HEK293 (cell line): ENCODE data around the gene TXNDC11.

ENCODE experiments used
- CTCF ChIA-PET: fragments of 350-600 bp; formaldehyde crosslinking; extraction: SDS; loops from one replicate; lab custom pipeline; 2021; ENCODE audit warnings: antibody characterized with exemption; lab: Yijun Ruan, JAX
- POLR2A ChIA-PET: fragments of 300-600 bp; formaldehyde crosslinking; extraction: SDS; loops from one replicate; lab custom pipeline; 2020; ENCODE audit warnings: antibody characterized with exemption, inconsistent platforms; lab: Yijun Ruan, JAX
- H3K27ac ChIP-seq: fragments of 200-500 bp; sonication (Bioruptor generic); 2 replicates; pipeline ENCODE4 v1.5.1; 2014; ENCODE audit warnings: low read depth, low read length, control low read depth, inconsistent platforms; ENCODE audit errors: extremely low read depth
- H3K36me3 ChIP-seq, 2 experiments: fragments of 200-500 bp in 1 of 2; sonication (Bioruptor generic) in 1 of 2; 1 replicate in 1 of 2; 2 replicates in 1 of 2; pipeline ENCODE4 v1.5.1; 2014 to 2017; ENCODE audit warnings: inconsistent platforms in 2 of 2, low read length in 2 of 2; ENCODE audit not compliant: control insufficient read depth in 2 of 2, insufficient read depth in 1 of 2
- H3K4me1 ChIP-seq: fragments of 200-500 bp; sonication (Bioruptor generic); 2 replicates; pipeline ENCODE4 v1.5.1; 2014; ENCODE audit warnings: mild to moderate bottlenecking, low read length, inconsistent platforms; ENCODE audit not compliant: control insufficient read depth, insufficient read depth
- H3K4me3 ChIP-seq: 2 replicates; pipeline ENCODE4 v1.5.1; 2011; ENCODE audit warnings: low read depth, mild to moderate bottlenecking, control low read depth, low read length, moderate library complexity
- H3K9me3 ChIP-seq: fragments of 200-500 bp; sonication (Bioruptor generic); 2 replicates; pipeline ENCODE4 v1.5.1; 2014; ENCODE audit warnings: low read depth, low read length, inconsistent platforms; ENCODE audit not compliant: control insufficient read depth, insufficient read depth
- EGR2 ChIP-seq: fragments of 450-650 bp; formaldehyde crosslinking; IDR thresholded peaks from 2 replicates; pipeline ENCODE4 v1.5.1; 2016; ENCODE audit warnings: low read depth, missing biosample characterization, missing genetic modification characterization
- GLI4 ChIP-seq: fragments of 450-650 bp; formaldehyde crosslinking; IDR thresholded peaks from 2 replicates; pipeline ENCODE4 v1.5.1; 2016; ENCODE audit warnings: missing biosample characterization, missing genetic modification characterization
- KLF1 ChIP-seq: fragments of 450-650 bp; formaldehyde crosslinking; IDR thresholded peaks from 2 replicates; pipeline ENCODE4 v1.5.1; 2016; ENCODE audit warnings: missing biosample characterization, missing genetic modification characterization
- MEIS1 ChIP-seq: sonication (generic); formaldehyde crosslinking; IDR thresholded peaks from 2 replicates; pipeline ENCODE4 v1.8.1; 2022; ENCODE audit warnings: missing genetic modification reagents, mild to moderate bottlenecking, borderline replicate concordance
- MYNN ChIP-seq: fragments of 450-650 bp; formaldehyde crosslinking; IDR thresholded peaks from 2 replicates; pipeline ENCODE4 v1.5.1; 2016; ENCODE audit warnings: missing biosample characterization, missing genetic modification characterization, borderline replicate concordance
- MZF1 ChIP-seq: fragments of 450-650 bp; formaldehyde crosslinking; IDR thresholded peaks from 2 replicates; pipeline ENCODE4 v1.5.1; 2017; ENCODE audit warnings: missing biosample characterization, missing genetic modification characterization, borderline replicate concordance
- PRDM1 ChIP-seq: fragments of 450-650 bp; formaldehyde crosslinking; IDR thresholded peaks from 2 replicates; pipeline ENCODE4; 2016; ENCODE audit warnings: missing biosample characterization, missing genetic modification characterization
- SP7 ChIP-seq: fragments of 450-650 bp; formaldehyde crosslinking; IDR thresholded peaks from 2 replicates; pipeline ENCODE4 v1.5.1; 2016; ENCODE audit warnings: missing biosample characterization, missing genetic modification characterization
- YY2 ChIP-seq: fragments of 450-650 bp; formaldehyde crosslinking; IDR thresholded peaks from 2 replicates; pipeline ENCODE4 v1.5.1; 2016; ENCODE audit warnings: missing biosample characterization, missing genetic modification characterization
- ZIC2 ChIP-seq: fragments of 450-650 bp; formaldehyde crosslinking; IDR thresholded peaks from 2 replicates; pipeline ENCODE4 v1.5.1; 2016; ENCODE audit warnings: missing biosample characterization, missing genetic modification characterization
- ZNF121 ChIP-seq: fragments of 450-650 bp; formaldehyde crosslinking; IDR thresholded peaks from 2 replicates; pipeline ENCODE4 v1.5.1; 2016; ENCODE audit warnings: missing biosample characterization, missing genetic modification characterization
- ZNF138 ChIP-seq: fragments of 450-650 bp; formaldehyde crosslinking; IDR thresholded peaks from 2 replicates; pipeline ENCODE4 v1.5.1; 2016; ENCODE audit warnings: missing biosample characterization, missing genetic modification characterization, borderline replicate concordance
- ZNF157 ChIP-seq: fragments of 450-650 bp; formaldehyde crosslinking; IDR thresholded peaks from 2 replicates; pipeline ENCODE4 v1.5.1; 2016; ENCODE audit warnings: missing biosample characterization, missing genetic modification characterization
- ZNF175 ChIP-seq: fragments of 450-650 bp; formaldehyde crosslinking; IDR thresholded peaks from 2 replicates; pipeline ENCODE4 v1.5.1; 2016; ENCODE audit warnings: missing biosample characterization, missing genetic modification characterization
- ZNF211 ChIP-seq: fragments of 450-650 bp; formaldehyde crosslinking; IDR thresholded peaks from 2 replicates; pipeline ENCODE4 v1.5.1; 2016; ENCODE audit warnings: low read depth, missing biosample characterization, missing genetic modification characterization
- ZNF214 ChIP-seq: fragments of 450-650 bp; formaldehyde crosslinking; IDR thresholded peaks from 2 replicates; pipeline ENCODE4 v1.5.1; 2017; ENCODE audit warnings: missing biosample characterization, mild to moderate bottlenecking, missing genetic modification characterization, borderline replicate concordance
- ZNF426 ChIP-seq: fragments of 450-650 bp; formaldehyde crosslinking; IDR thresholded peaks from 2 replicates; pipeline ENCODE4 v1.5.1; 2017; ENCODE audit warnings: missing biosample characterization, missing genetic modification characterization, mild to moderate bottlenecking, inconsistent platforms, moderate library complexity
- ZNF530 ChIP-seq: fragments of 450-650 bp; formaldehyde crosslinking; IDR thresholded peaks from 2 replicates; pipeline ENCODE4 v1.5.1; 2016; ENCODE audit warnings: low read depth, missing biosample characterization, missing genetic modification characterization
- ZNF654 ChIP-seq: fragments of 450-650 bp; formaldehyde crosslinking; IDR thresholded peaks from 2 replicates; pipeline ENCODE4 v1.5.1; 2016; ENCODE audit warnings: low read depth, missing biosample characterization, missing genetic modification characterization
- ZNF660 ChIP-seq: fragments of 450-650 bp; IDR thresholded peaks from 2 replicates; pipeline ENCODE4 v1.5.1; 2018; ENCODE audit warnings: missing biosample characterization, mild to moderate bottlenecking, missing genetic modification characterization
- ZNF664 ChIP-seq: fragments of 450-650 bp; formaldehyde crosslinking; IDR thresholded peaks from 2 replicates; pipeline ENCODE4 v1.5.1; 2016; ENCODE audit warnings: missing biosample characterization, missing genetic modification characterization
- ZNF776 ChIP-seq: fragments of 450-650 bp; formaldehyde crosslinking; IDR thresholded peaks from 2 replicates; pipeline ENCODE4 v1.5.0; 2017; ENCODE audit warnings: missing biosample characterization, missing genetic modification characterization, borderline replicate concordance
- ZXDB ChIP-seq: fragments of 450-650 bp; formaldehyde crosslinking; IDR thresholded peaks from 2 replicates; pipeline ENCODE4 v1.5.1; 2016; ENCODE audit warnings: missing biosample characterization, missing genetic modification characterization
- TF ChIP-seq, protein P1 (sequence below): fragments of 450-650 bp; formaldehyde crosslinking; IDR thresholded peaks from 2 replicates; pipeline ENCODE4 v1.5.1; 2016; ENCODE audit warnings: missing biosample characterization, missing genetic modification characterization
- TF ChIP-seq, protein P2 (sequence below): fragments of 450-650 bp; IDR thresholded peaks from 2 replicates; pipeline ENCODE4 v1.5.1; 2018; ENCODE audit warnings: missing biosample characterization, mild to moderate bottlenecking, missing genetic modification characterization
- TF ChIP-seq, protein P3 (sequence below): fragments of 450-650 bp; formaldehyde crosslinking; IDR thresholded peaks from 2 replicates; pipeline ENCODE4 v1.5.1; 2016; ENCODE audit warnings: missing biosample characterization, missing genetic modification characterization

Gene TXNDC11

DNA sequence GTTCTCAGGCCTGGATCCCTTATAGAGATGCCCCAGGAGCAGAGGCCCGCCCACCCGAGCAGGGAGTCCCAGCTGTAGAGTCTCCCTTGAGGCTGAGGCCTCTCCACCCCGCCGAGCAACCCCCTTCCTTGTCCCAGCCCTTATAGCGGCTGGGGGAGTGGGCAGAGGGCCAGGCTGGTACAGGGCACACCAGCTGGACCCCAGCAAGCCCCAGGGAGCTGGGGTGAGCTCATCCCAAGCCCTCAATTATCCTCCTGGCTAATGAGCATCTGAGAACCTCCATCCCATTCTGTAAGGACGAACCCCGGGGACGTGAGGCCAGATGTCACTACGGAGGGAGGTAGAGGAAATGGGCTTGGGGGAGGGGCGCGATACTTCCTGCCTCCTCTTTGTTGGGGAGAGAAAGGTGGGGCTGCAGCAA lies 77.6 kb downstream of the TXNDC11 start:
- Histone ChIP-seq H3K4me3 (no peak overlapping the region), H3K36me3 (no peaks in the 10 kb centered on the region), H3K9me3 (no peaks in the 10 kb centered on the region), H3K27ac (no peak overlapping the region)
- CTCF ChIA-PET: interaction anchor here (0.6 to 1.0 kb wide), 2 partner anchors 132 to 256 kb away, joined by 3 to 4 read pairs; partner anchors contain the start of gene ZC3H7A
- TF ChIP-seq ZNF121 (tag by site-specific recombination) (0 out of 2 replicates have a peak, but pooled peaks have one; percentile 22), ZNF214 (tag by site-specific recombination) (no peak), KLF1 (tag by site-specific recombination) (no peak), ZIC2 (tag by site-specific recombination) (peak; percentile 90), SP7 (tag by site-specific recombination) (peak; percentile 88)
- TF ChIP-seq, all 188 proteins: peak for 3
- POLR2A ChIA-PET: no interaction called here
- no peaks in the 10 kb centered on the region for H3K4me1 ChIP-seq

DNA sequence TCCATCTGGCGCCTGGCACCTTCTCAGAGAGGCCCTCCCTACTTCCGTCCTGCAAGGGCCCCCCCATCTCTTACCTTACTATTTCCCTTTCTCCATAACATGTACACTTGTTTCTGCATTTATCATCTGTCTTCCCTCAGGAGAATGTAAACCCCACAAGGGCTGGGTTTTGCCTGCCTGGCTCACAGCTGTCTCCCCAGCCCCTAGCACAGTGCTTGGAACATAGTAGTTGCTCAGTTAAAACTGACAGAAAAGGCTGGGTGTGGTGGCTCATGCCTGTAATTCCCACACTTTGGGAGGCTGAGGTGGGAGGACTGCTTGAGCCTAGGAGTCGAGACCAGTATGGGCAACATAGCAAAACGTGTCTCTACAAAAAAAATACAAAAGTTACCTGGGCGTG lies 80.1 kb downstream of the TXNDC11 start:
- Histone ChIP-seq H3K36me3 (no peaks in the 10 kb centered on the region), H3K4me1 (no peaks in the 10 kb centered on the region), H3K27ac (no peak overlapping the region), H3K4me3 (no peak overlapping the region), H3K9me3 (no peaks in the 10 kb centered on the region)
- CTCF ChIA-PET: interaction anchor here (0.5 to 0.9 kb wide), 3 partner anchors 20 to 1359 kb away, joined by 3 to 5 read pairs (median 3); no protein-coding TSS in a partner anchor
- POLR2A ChIA-PET: no interaction called here
- TF ChIP-seq, protein P1, sequence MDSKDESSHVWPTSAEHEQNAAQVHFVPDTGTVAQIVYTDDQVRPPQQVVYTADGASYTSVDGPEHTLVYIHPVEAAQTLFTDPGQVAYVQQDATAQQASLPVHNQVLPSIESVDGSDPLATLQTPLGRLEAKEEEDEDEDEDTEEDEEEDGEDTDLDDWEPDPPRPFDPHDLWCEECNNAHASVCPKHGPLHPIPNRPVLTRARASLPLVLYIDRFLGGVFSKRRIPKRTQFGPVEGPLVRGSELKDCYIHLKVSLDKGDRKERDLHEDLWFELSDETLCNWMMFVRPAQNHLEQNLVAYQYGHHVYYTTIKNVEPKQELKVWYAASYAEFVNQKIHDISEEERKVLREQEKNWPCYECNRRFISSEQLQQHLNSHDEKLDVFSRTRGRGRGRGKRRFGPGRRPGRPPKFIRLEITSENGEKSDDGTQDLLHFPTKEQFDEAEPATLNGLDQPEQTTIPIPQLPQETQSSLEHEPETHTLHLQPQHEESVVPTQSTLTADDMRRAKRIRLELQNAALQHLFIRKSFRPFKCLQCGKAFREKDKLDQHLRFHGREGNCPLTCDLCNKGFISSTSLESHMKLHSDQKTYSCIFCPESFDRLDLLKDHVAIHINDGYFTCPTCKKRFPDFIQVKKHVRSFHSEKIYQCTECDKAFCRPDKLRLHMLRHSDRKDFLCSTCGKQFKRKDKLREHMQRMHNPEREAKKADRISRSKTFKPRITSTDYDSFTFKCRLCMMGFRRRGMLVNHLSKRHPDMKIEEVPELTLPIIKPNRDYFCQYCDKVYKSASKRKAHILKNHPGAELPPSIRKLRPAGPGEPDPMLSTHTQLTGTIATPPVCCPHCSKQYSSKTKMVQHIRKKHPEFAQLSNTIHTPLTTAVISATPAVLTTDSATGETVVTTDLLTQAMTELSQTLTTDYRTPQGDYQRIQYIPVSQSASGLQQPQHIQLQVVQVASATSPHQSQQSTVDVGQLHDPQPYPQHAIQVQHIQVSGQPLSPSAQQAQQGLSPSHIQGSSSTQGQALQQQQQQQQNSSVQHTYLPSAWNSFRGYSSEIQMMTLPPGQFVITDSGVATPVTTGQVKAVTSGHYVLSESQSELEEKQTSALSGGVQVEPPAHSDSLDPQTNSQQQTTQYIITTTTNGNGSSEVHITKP (tag by site-specific recombination): peak; percentile 49; the same call in 1 of the 2 replicates
- TF ChIP-seq ZNF175 (tag by site-specific recombination) (no peak), GLI4 (no peak), ZNF664 (peak; percentile 94), MZF1 (no peak), YY2 (tag by site-specific recombination) (no peak), ZNF157 (no peak), ZNF530 (tag by site-specific recombination) (no peak), ZNF776 (no peak), EGR2 (tag by site-specific recombination) (no peak), ZNF426 (tag by site-specific recombination) (no peak), MEIS1 (CRISPR knock-in tag) (no peak)
- TF ChIP-seq, protein P2, sequence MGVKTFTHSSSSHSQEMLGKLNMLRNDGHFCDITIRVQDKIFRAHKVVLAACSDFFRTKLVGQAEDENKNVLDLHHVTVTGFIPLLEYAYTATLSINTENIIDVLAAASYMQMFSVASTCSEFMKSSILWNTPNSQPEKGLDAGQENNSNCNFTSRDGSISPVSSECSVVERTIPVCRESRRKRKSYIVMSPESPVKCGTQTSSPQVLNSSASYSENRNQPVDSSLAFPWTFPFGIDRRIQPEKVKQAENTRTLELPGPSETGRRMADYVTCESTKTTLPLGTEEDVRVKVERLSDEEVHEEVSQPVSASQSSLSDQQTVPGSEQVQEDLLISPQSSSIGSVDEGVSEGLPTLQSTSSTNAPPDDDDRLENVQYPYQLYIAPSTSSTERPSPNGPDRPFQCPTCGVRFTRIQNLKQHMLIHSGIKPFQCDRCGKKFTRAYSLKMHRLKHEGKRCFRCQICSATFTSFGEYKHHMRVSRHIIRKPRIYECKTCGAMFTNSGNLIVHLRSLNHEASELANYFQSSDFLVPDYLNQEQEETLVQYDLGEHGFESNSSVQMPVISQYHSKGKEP: no peak

DNA sequence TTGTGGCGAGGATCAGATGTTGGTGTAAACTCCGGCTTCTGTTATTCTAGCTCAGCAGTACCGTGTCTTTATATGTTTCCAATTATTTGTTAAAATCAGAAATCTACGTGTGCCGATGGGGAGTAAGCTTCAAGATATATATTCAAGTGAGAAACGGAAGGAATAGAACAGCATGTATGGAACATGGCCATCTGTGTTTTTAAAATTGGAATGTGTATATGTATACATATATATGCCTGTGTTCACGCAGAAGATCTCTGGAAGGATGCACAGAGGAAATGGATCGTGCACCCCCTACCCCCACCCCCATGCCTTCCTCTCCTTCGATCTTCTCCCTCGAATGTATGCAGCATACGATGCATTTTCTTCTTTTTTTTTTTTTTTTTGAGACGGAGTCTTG lies 82.1 kb downstream of the TXNDC11 start:
- Histone ChIP-seq H3K4me1 (no peaks in the 10 kb centered on the region), H3K9me3 (no peaks in the 10 kb centered on the region), H3K27ac (no peak overlapping the region), H3K36me3 (no peaks in the 10 kb centered on the region), H3K4me3 (no peak overlapping the region)
- POLR2A ChIA-PET: interaction anchor here (0.6 kb wide), 1 partner anchor 249 kb away, joined by 4 read pairs; no protein-coding TSS in a partner anchor
- CTCF ChIA-PET: interaction anchor here (0.8 to 1.2 kb wide), 4 partner anchors 13 to 689 kb away, joined by 3 to 4 read pairs (median 4); no protein-coding TSS in a partner anchor
- TF ChIP-seq PRDM1 (no peak), ZNF660 (no peak), ZNF211 (tag by site-specific recombination) (no peak), ZXDB (tag by site-specific recombination) (no peak), MYNN (tag by site-specific recombination) (no peak), ZNF654 (tag by site-specific recombination) (no peak), ZNF138 (tag by site-specific recombination) (no peak), ZNF175 (tag by site-specific recombination) (no peak), ZNF121 (tag by site-specific recombination) (no peak)
- TF ChIP-seq, protein P3, sequence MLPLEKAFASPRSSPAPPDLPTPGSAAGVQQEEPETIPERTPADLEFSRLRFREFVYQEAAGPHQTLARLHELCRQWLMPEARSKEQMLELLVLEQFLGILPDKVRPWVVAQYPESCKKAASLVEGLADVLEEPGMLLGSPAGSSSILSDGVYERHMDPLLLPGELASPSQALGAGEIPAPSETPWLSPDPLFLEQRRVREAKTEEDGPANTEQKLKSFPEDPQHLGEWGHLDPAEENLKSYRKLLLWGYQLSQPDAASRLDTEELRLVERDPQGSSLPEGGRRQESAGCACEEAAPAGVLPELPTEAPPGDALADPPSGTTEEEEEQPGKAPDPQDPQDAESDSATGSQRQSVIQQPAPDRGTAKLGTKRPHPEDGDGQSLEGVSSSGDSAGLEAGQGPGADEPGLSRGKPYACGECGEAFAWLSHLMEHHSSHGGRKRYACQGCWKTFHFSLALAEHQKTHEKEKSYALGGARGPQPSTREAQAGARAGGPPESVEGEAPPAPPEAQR (tag by site-specific recombination): no peak
